Vagina (tissue), 2 donors: ENCODE data around the gene RBM24. TPM values are rescaled to one million over a fixed set of nuclear protein-coding genes. Genes with fewer than 3 reads are reported as not detected.
"Not testable (repeated sequence)": the region's sequence is repeated elsewhere in the genome, so short reads cannot be mapped to it uniquely, and the experiment has no call there.

Experiments
- DNase-seq, 2 donors: peaks; one replicate each; pipeline ENCODE4 v3.0.0-alpha.2; 2017; ENCODE audit errors: extremely low spot score in 2 of 2
- H3K27ac ChIP-seq: fragments of 200-600 bp; sonication (generic); one replicate; pipeline ENCODE4 v1.5.1; 2019
- H3K27me3 ChIP-seq: fragments of 200-600 bp; sonication (generic); one replicate; pipeline ENCODE4 v1.5.1; 2019
- H3K36me3 ChIP-seq, 2 donors: fragments of 200-600 bp; sonication (generic); one replicate each; pipeline ENCODE4 v1.5.1; 2017 to 2019
- H3K4me1 ChIP-seq: fragments of 200-600 bp; sonication (generic); one replicate; pipeline ENCODE4 v1.5.1; 2019
- H3K4me3 ChIP-seq, 2 donors: fragments of 200-600 bp; sonication (generic); 1 replicate in 1 of 2; 2 replicates in 1 of 2; pipeline ENCODE4 v1.5.1; 2016 to 2019
- H3K9me3 ChIP-seq: fragments of 200-600 bp; sonication (generic); one replicate; pipeline ENCODE4 v1.5.1; 2019
- CTCF ChIP-seq, 3 experiments: fragments of 450-650 bp in 2 of 3; fragments of 200-600 bp in 1 of 3; sonication (generic) in 1 of 3; IDR thresholded peaks; one replicate each; pipeline ENCODE4 v1.5.1; 2017 to 2019; ENCODE audit warnings: antibody characterized with exemption in 3 of 3, mild to moderate bottlenecking in 2 of 3, moderate library complexity in 2 of 3
- POLR2A ChIP-seq, 2 donors: fragments of 450-650 bp; IDR thresholded peaks; one replicate each; pipeline ENCODE4 v1.6.1; 2017; ENCODE audit warnings: antibody characterized with exemption in 2 of 2, mild to moderate bottlenecking in 2 of 2, moderate library complexity in 2 of 2
- POLR2AphosphoS5 ChIP-seq, 2 donors: sonication (generic); formaldehyde crosslinking; IDR thresholded peaks; one replicate each; pipeline ENCODE4 v1.9.0; 2017; ENCODE audit warnings: antibody characterized with exemption in 2 of 2, mild to moderate bottlenecking in 2 of 2, low read depth in 1 of 2; ENCODE audit not compliant: insufficient read depth in 1 of 2
- intact Hi-C: fragments of 100-400 bp; cut with DNase I; formaldehyde crosslinking; loops from one replicate; pipeline ENCODE4 v1.15.1; 2023
- total RNA-seq: library from RNA; depleted of rRNA; stranded (reverse); fragments of >200 nt; gene quantifications from one replicate; pipeline ENCODE4 v1.2.3, GENCODE V29; 2016

The RBM24 gene
- total RNA-seq, 1 donor from 2014 or later = 2.7 TPM

GRCh38 chr6:17300637-17301036 is 19.5 kb downstream of the RBM24 start:
- Histone ChIP-seq H3K36me3 (no peaks in the 10 kb centered on the region), H3K4me3 (no peak overlapping the region), H3K27me3 (no peaks in the 10 kb centered on the region), H3K27ac (no peak overlapping the region), H3K4me1 (no peaks in the 10 kb centered on the region), H3K9me3 (no peaks in the 10 kb centered on the region)
- intact Hi-C loops = no loop called here
- DNase-seq = no peak
- TF ChIP-seq POLR2A (IDR thresholded peaks at IDR 0.05) (no peak), CTCF (IDR thresholded peaks at IDR 0.05) (no peak)

GRCh38 chr6:17303444-17303843 is 22.3 kb downstream of the RBM24 start:
- Histone ChIP-seq H3K27me3 (no peaks in the 10 kb centered on the region), H3K36me3 (no peaks in the 10 kb centered on the region), H3K9me3 (no peaks in the 10 kb centered on the region), H3K27ac (no peak overlapping the region), H3K4me3 (no peak overlapping the region), H3K4me1 (no peaks in the 10 kb centered on the region)
- DNase-seq = no peak
- TF ChIP-seq POLR2AphosphoS5 (IDR thresholded peaks at IDR 0.05; ENCODE audit: insufficient read depth in 1 of 2, low read depth in 1 of 2) = no peak
- no peak for TF ChIP-seq CTCF (IDR thresholded peaks at IDR 0.05)
- TF ChIP-seq POLR2A (IDR thresholded peaks at IDR 0.05) = no peak
- intact Hi-C loops = no loop called here

GRCh38 chr6:17305219-17306001 is 24.2 kb downstream of the RBM24 start:
- intact Hi-C loops = no loop called here
- H3K4me3 ChIP-seq = no peak overlapping the region
- no peaks in the 10 kb centered on the region for H3K36me3 ChIP-seq
- H3K27ac ChIP-seq = no peak overlapping the region
- no peaks in the 10 kb centered on the region for H3K27me3 ChIP-seq
- TF ChIP-seq CTCF (IDR thresholded peaks at IDR 0.05) (no peak), POLR2AphosphoS5 (IDR thresholded peaks at IDR 0.05; ENCODE audit: insufficient read depth in 1 of 2, low read depth in 1 of 2) (no peak), POLR2A (IDR thresholded peaks at IDR 0.05) (no peak)
- no peaks in the 10 kb centered on the region for H3K9me3 ChIP-seq
- no peak for DNase-seq
- H3K4me1 ChIP-seq = no peaks in the 10 kb centered on the region

GRCh38 chr6:17311595-17312311 is 30.6 kb downstream of the RBM24 start:
- TF ChIP-seq POLR2AphosphoS5 (IDR thresholded peaks at IDR 0.05; ENCODE audit: insufficient read depth in 1 of 2, low read depth in 1 of 2) (no peak), POLR2A (IDR thresholded peaks at IDR 0.05) (no peak)
- H3K27ac ChIP-seq = no peak overlapping the region
- intact Hi-C loops = no loop called here

GRCh38 chr6:17313238-17313637 is 32.1 kb downstream of the RBM24 start:
- H3K27me3 ChIP-seq, H3K27ac ChIP-seq, H3K36me3 ChIP-seq, H3K4me3 ChIP-seq, H3K4me1 ChIP-seq, DNase-seq, intact Hi-C loops, H3K9me3 ChIP-seq: not testable (repeated sequence)

More at GRCh38 chr6:17311595-17312311, 30.6 kb downstream of the RBM24 start:
- Histone ChIP-seq H3K27me3 (no peaks in the 10 kb centered on the region), H3K36me3 (no peaks in the 10 kb centered on the region), H3K4me1 (no peaks in the 10 kb centered on the region), H3K9me3 (no peaks in the 10 kb centered on the region), H3K4me3 (no peak overlapping the region)
- no peak for DNase-seq

GRCh38 chr6:17313971-17314370 is 32.8 kb downstream of the RBM24 start:
- H3K4me1 ChIP-seq = no peaks in the 10 kb centered on the region
- no peak overlapping the region for H3K4me3 ChIP-seq
- H3K27ac ChIP-seq = no peak overlapping the region
- H3K9me3 ChIP-seq = no peaks in the 10 kb centered on the region
- H3K27me3 ChIP-seq = no peaks in the 10 kb centered on the region
- H3K36me3 ChIP-seq = no peaks in the 10 kb centered on the region
- TF ChIP-seq CTCF (IDR thresholded peaks at IDR 0.05) (no peak), POLR2A (IDR thresholded peaks at IDR 0.05) (no peak)
- intact Hi-C loops = no loop called here
- DNase-seq = no peak
